HG03039 (cell line): ENCODE results near the gene IMMP2L.
"Not testable (repeated sequence)": the region's sequence is repeated elsewhere in the genome, so short reads cannot be mapped to it uniquely, and the experiment has no call there.

Experiments
- ATAC-seq: cut with Tn5 transposase; IDR thresholded peaks from one replicate; pipeline ENCODE4 v1.9.1; 2021; ENCODE audit warnings: mild to moderate bottlenecking, moderate library complexity; ENCODE audit not compliant: unreplicated experiment

IMMP2L gene

GRCh38 chr7:110698576-110698975 lies 863.7 kb downstream of the IMMP2L start:
- no peak for ATAC-seq

- ATAC-seq: no peak
Observed at GRCh38 chr7:110693344-110693743, 868.9 kb downstream of the IMMP2L start.

GRCh38 chr7:110688908-110689307 lies 873.4 kb downstream of the IMMP2L start:
- ATAC-seq: no peak

GRCh38 chr7:110685899-110686298 lies 876.4 kb downstream of the IMMP2L start:
- ATAC-seq: no peak

- ATAC-seq: no peak
Observed at GRCh38 chr7:110681941-110682340, 880.4 kb downstream of the IMMP2L start.

- no peak for ATAC-seq
Observed at GRCh38 chr7:110677405-110677804, 884.9 kb downstream of the IMMP2L start.

GRCh38 chr7:110676785-110677184 lies 885.5 kb downstream of the IMMP2L start:
- no peak for ATAC-seq

- ATAC-seq: no peak
Observed at GRCh38 chr7:110675383-110676103, 886.7 kb downstream of the IMMP2L start.

GRCh38 chr7:110673148-110673547 lies 889.1 kb downstream of the IMMP2L start:
- no peak for ATAC-seq

GRCh38 chr7:110669410-110669809 lies 892.9 kb downstream of the IMMP2L start:
- no peak for ATAC-seq

GRCh38 chr7:110664803-110665202 lies 897.5 kb downstream of the IMMP2L start:
- no peak for ATAC-seq

GRCh38 chr7:110660637-110661036 lies 901.7 kb downstream of the IMMP2L start:
- ATAC-seq: not testable (repeated sequence)

GRCh38 chr7:110650328-110650727 lies 912.0 kb downstream of the IMMP2L start:
- no peak for ATAC-seq

GRCh38 chr7:110647266-110647665 lies 915.0 kb downstream of the IMMP2L start:
- ATAC-seq: no peak

GRCh38 chr7:110646804-110647203 lies 915.5 kb downstream of the IMMP2L start:
- ATAC-seq: no peak

GRCh38 chr7:110645616-110646015 lies 916.7 kb downstream of the IMMP2L start:
- ATAC-seq: no peak

- no peak for ATAC-seq
Observed at GRCh38 chr7:110645060-110645459, 917.2 kb downstream of the IMMP2L start.

- ATAC-seq: no peak
Observed at GRCh38 chr7:110637252-110637651, 925.0 kb downstream of the IMMP2L start.

GRCh38 chr7:110633313-110633712 lies 929.0 kb downstream of the IMMP2L start:
- no peak for ATAC-seq

- no peak for ATAC-seq
Observed at GRCh38 chr7:110626414-110626813, 935.9 kb downstream of the IMMP2L start.

GRCh38 chr7:110625294-110625693 lies 937.0 kb downstream of the IMMP2L start:
- ATAC-seq: no peak

GRCh38 chr7:110623436-110623835 lies 938.9 kb downstream of the IMMP2L start:
- ATAC-seq: no peak

GRCh38 chr7:110621289-110621688 lies 941.0 kb downstream of the IMMP2L start:
- ATAC-seq: no peak
